SK-N-SH treated with all-trans-retinoic acid at 6 μM for 48 hours (cell line): ENCODE data around the gene ZFYVE21.
"Not testable (repeated sequence)": the region's sequence is repeated elsewhere in the genome, so short reads cannot be mapped to it uniquely, and the experiment has no call there.

Source experiments
- CSDC2 ChIP-seq: fragments of 250-450 bp; sonication (Bioruptor Pico); IDR thresholded peaks from 2 replicates; pipeline ENCODE4 v1.5.0; 2020; ENCODE audit warnings: mild to moderate bottlenecking, moderate library complexity
- GLIS3 ChIP-seq: fragments of 250-450 bp; sonication (Bioruptor Pico); IDR thresholded peaks from 2 replicates; pipeline ENCODE4 v1.5.0; 2020; ENCODE audit warnings: mild to moderate bottlenecking, moderate library complexity
- PPARA ChIP-seq: fragments of 250-450 bp; sonication (Bioruptor Pico); IDR thresholded peaks from 2 replicates; pipeline ENCODE4 v1.5.0; 2020; ENCODE audit warnings: mild to moderate bottlenecking, borderline replicate concordance
- RARB ChIP-seq: fragments of 250-450 bp; sonication (Bioruptor Pico); IDR thresholded peaks from 2 replicates; pipeline ENCODE4 v1.8.0; 2021; ENCODE audit warnings: mild to moderate bottlenecking, moderate library complexity
- ZFP3 ChIP-seq: fragments of 250-450 bp; sonication (Bioruptor Pico); IDR thresholded peaks from 2 replicates; pipeline ENCODE4 v1.5.0; 2020; ENCODE audit warnings: mild to moderate bottlenecking, moderate library complexity
- TF ChIP-seq, protein P1 (sequence below): fragments of 250-450 bp; sonication (Bioruptor Pico); IDR thresholded peaks from 2 replicates; pipeline ENCODE4 v1.8.0; 2020; ENCODE audit warnings: mild to moderate bottlenecking, moderate library complexity, borderline replicate concordance
- TF ChIP-seq, protein P2 (sequence below): fragments of 250-450 bp; sonication (Bioruptor Pico); IDR thresholded peaks from 2 replicates; pipeline ENCODE4 v1.5.1; 2020; ENCODE audit warnings: low read depth, mild to moderate bottlenecking, moderate library complexity
- TF ChIP-seq, protein P3 (sequence below): fragments of 250-450 bp; sonication (Bioruptor Pico); IDR thresholded peaks from 2 replicates; pipeline ENCODE4 v1.5.0; 2020; ENCODE audit warnings: mild to moderate bottlenecking, moderate library complexity
- TF ChIP-seq, protein P4 (sequence below): fragments of 250-450 bp; sonication (Bioruptor Pico); IDR thresholded peaks from 2 replicates; pipeline ENCODE4 v1.8.0; 2021; ENCODE audit warnings: low read depth, mild to moderate bottlenecking, moderate library complexity, borderline replicate concordance

DNA sequence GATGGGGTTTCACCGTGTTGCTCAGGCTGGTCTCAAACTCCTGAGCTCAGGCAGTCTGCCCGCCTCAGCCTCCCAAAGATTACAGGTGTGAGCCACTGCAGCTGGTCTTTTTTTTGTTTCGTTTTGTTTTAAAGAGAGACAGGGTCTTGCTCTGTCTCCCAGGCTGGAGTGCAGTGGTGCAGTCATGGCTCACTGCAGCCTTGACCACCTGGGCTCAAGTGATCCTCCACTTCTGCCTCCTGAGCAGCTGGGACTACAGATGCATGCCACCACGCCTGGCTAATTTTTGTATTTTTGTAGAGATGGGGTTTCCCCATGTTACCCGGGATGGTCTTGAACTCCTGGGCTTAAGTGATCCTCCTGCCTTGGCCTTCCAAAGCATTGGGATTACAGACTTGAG is 24.0 kb upstream of the ZFYVE21 start:
- TF ChIP-seq, protein P1, sequence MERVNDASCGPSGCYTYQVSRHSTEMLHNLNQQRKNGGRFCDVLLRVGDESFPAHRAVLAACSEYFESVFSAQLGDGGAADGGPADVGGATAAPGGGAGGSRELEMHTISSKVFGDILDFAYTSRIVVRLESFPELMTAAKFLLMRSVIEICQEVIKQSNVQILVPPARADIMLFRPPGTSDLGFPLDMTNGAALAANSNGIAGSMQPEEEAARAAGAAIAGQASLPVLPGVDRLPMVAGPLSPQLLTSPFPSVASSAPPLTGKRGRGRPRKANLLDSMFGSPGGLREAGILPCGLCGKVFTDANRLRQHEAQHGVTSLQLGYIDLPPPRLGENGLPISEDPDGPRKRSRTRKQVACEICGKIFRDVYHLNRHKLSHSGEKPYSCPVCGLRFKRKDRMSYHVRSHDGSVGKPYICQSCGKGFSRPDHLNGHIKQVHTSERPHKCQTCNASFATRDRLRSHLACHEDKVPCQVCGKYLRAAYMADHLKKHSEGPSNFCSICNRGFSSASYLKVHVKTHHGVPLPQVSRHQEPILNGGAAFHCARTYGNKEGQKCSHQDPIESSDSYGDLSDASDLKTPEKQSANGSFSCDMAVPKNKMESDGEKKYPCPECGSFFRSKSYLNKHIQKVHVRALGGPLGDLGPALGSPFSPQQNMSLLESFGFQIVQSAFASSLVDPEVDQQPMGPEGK (CRISPR knock-in tag) = not testable (repeated sequence)
- not testable (repeated sequence) for TF ChIP-seq PPARA (CRISPR knock-in tag); CSDC2; RARB (CRISPR knock-in tag); GLIS3; ZFP3
- TF ChIP-seq, protein P2, sequence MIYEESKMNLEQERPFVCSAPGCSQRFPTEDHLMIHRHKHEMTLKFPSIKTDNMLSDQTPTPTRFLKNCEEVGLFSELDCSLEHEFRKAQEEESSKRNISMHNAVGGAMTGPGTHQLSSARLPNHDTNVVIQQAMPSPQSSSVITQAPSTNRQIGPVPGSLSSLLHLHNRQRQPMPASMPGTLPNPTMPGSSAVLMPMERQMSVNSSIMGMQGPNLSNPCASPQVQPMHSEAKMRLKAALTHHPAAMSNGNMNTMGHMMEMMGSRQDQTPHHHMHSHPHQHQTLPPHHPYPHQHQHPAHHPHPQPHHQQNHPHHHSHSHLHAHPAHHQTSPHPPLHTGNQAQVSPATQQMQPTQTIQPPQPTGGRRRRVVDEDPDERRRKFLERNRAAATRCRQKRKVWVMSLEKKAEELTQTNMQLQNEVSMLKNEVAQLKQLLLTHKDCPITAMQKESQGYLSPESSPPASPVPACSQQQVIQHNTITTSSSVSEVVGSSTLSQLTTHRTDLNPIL = not testable (repeated sequence)
- TF ChIP-seq, protein P3, sequence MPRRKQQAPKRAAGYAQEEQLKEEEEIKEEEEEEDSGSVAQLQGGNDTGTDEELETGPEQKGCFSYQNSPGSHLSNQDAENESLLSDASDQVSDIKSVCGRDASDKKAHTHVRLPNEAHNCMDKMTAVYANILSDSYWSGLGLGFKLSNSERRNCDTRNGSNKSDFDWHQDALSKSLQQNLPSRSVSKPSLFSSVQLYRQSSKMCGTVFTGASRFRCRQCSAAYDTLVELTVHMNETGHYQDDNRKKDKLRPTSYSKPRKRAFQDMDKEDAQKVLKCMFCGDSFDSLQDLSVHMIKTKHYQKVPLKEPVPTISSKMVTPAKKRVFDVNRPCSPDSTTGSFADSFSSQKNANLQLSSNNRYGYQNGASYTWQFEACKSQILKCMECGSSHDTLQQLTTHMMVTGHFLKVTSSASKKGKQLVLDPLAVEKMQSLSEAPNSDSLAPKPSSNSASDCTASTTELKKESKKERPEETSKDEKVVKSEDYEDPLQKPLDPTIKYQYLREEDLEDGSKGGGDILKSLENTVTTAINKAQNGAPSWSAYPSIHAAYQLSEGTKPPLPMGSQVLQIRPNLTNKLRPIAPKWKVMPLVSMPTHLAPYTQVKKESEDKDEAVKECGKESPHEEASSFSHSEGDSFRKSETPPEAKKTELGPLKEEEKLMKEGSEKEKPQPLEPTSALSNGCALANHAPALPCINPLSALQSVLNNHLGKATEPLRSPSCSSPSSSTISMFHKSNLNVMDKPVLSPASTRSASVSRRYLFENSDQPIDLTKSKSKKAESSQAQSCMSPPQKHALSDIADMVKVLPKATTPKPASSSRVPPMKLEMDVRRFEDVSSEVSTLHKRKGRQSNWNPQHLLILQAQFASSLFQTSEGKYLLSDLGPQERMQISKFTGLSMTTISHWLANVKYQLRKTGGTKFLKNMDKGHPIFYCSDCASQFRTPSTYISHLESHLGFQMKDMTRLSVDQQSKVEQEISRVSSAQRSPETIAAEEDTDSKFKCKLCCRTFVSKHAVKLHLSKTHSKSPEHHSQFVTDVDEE (CRISPR knock-in tag) = not testable (repeated sequence)
- TF ChIP-seq, protein P4, sequence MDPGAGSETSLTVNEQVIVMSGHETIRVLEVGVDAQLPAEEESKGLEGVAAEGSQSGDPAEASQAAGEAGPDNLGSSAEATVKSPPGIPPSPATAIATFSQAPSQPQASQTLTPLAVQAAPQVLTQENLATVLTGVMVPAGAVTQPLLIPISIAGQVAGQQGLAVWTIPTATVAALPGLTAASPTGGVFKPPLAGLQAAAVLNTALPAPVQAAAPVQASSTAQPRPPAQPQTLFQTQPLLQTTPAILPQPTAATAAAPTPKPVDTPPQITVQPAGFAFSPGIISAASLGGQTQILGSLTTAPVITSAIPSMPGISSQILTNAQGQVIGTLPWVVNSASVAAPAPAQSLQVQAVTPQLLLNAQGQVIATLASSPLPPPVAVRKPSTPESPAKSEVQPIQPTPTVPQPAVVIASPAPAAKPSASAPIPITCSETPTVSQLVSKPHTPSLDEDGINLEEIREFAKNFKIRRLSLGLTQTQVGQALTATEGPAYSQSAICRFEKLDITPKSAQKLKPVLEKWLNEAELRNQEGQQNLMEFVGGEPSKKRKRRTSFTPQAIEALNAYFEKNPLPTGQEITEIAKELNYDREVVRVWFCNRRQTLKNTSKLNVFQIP = not testable (repeated sequence)
